GM12873 (cell line): ENCODE data around the gene AMIGO3.

Experiments used
- TF ChIP-seq, protein P1 (sequence below): IDR thresholded peaks from 2 replicates; pipeline ENCODE4 v1.5.1; 2012; ENCODE audit warnings: low read depth, mild to moderate bottlenecking, moderate library complexity, low read length, control low read depth; ENCODE audit not compliant: insufficient read depth; ENCODE audit errors: missing control alignments

The AMIGO3 gene

GRCh38 chr3:49751501-49751900 is 32.0 kb upstream of the AMIGO3 start:
- TF ChIP-seq, protein P1, sequence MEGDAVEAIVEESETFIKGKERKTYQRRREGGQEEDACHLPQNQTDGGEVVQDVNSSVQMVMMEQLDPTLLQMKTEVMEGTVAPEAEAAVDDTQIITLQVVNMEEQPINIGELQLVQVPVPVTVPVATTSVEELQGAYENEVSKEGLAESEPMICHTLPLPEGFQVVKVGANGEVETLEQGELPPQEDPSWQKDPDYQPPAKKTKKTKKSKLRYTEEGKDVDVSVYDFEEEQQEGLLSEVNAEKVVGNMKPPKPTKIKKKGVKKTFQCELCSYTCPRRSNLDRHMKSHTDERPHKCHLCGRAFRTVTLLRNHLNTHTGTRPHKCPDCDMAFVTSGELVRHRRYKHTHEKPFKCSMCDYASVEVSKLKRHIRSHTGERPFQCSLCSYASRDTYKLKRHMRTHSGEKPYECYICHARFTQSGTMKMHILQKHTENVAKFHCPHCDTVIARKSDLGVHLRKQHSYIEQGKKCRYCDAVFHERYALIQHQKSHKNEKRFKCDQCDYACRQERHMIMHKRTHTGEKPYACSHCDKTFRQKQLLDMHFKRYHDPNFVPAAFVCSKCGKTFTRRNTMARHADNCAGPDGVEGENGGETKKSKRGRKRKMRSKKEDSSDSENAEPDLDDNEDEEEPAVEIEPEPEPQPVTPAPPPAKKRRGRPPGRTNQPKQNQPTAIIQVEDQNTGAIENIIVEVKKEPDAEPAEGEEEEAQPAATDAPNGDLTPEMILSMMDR: no peak

DNA sequence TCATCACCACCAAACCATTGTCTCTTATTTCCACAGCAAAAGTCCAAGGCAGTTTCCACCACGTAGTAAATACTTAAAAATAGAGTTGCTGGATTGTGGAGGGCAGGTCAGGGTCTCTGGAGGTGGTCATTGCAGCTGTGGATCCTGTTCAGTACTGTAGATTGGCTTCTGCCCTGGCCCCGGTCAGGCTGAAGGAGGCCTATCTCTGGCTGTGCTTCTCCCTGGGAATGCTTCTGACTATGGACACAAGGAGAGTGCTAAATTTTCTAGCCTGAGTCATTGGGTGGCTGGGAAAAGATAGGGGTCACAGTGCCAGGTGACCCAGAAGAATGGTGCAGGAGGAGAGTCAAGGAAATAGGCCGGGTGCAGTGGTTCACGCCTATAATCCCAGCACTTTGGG is 30.6 kb upstream of the AMIGO3 start:
- TF ChIP-seq, protein P1: no peak

- TF ChIP-seq, protein P1: no peak
Observed at GRCh38 chr3:49747792-49748480, 28.5 kb upstream of the AMIGO3 start.

DNA sequence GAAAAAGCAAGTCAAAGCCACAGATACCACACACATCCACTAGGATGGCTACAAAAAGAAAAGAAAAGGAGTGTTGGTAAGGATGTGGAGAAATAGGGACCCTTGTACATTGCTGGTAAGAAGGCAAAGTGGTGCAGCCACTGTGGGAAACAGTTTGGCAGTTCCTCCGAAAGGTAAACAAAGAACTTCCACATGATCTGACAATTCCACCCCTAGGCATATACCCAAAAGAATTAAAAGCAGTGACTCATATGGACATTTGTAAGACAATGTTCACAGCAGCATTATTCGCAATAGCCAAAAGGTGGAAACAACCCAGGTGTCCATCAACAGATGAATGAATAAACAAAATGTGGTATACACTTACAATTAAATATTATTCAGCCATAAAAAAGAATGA is 26.5 kb upstream of the AMIGO3 start:
- TF ChIP-seq, protein P1: no peak

- TF ChIP-seq, protein P1: no peak
Observed at GRCh38 chr3:49740427-49740826, 20.9 kb upstream of the AMIGO3 start.

- TF ChIP-seq, protein P1: no peak
Observed at GRCh38 chr3:49738067-49738713, 18.7 kb upstream of the AMIGO3 start.

DNA sequence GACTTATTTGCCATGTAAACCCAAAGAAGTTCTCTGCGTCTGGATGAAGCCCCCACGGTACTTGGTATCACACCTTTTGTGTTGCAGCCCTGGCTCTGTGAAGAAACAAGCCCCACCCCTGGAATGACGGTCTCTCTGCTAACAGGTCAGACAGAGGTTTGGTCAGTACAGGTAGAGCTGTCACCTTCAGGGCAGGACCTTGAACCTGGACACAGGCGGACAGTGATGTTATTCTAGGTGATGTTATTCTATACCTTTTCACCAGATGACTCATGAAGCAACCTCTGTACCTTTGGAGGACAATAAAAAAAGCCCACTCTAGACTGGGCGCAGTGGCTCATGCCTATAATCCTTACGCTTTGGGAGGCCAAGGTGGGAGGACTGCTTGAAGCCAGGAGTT is 15.3 kb upstream of the AMIGO3 start:
- TF ChIP-seq, protein P1: no peak
